Nephron progenitor cell (in vitro differentiated cells): ENCODE data around the gene CD63.

ENCODE experiments used
- DNase-seq: peaks from one replicate; pipeline ENCODE4 v3.0.0; 2021
- H3K27ac Mint-ChIP-seq: 2 replicates; pipeline ENCODE4 v1.8.0; 2021; ENCODE audit warnings: mild to moderate bottlenecking, moderate library complexity, mixed read lengths
- H3K27me3 Mint-ChIP-seq: 2 replicates; pipeline ENCODE4 v1.8.0; 2021; ENCODE audit warnings: mild to moderate bottlenecking, low read depth, mixed read lengths; ENCODE audit not compliant: poor library complexity
- H3K36me3 Mint-ChIP-seq: 2 replicates; pipeline ENCODE4 v1.8.0; 2021; ENCODE audit warnings: low read depth, mixed read lengths
- H3K4me1 Mint-ChIP-seq: 2 replicates; pipeline ENCODE4 v1.8.0; 2021; ENCODE audit warnings: mixed read lengths
- H3K4me3 Mint-ChIP-seq: 2 replicates; pipeline ENCODE4 v1.8.0; 2021; ENCODE audit warnings: mild to moderate bottlenecking, moderate library complexity, mixed read lengths
- H3K9me3 Mint-ChIP-seq: 2 replicates; pipeline ENCODE4 v1.8.0; 2021; ENCODE audit warnings: mild to moderate bottlenecking, moderate library complexity, mixed read lengths
- CTCF ChIP-seq: fragments of 200-600 bp; sonication (generic); IDR thresholded peaks from 2 replicates; pipeline ENCODE4 v1.5.0; 2021; ENCODE audit warnings: antibody characterized with exemption

CD63 gene

GRCh38 chr12:55742719-55743405 is 14.1 kb upstream of the CD63 start, which contains the start of gene GDF11:
GDF11 (plus strand) TSS chr12:55743122; CDS start chr12:55743317, 195 bp downstream.
- Mint-ChIP-seq H3K36me3 (peaks cover 9% of the 10 kb centered on the region), H3K4me3 (peak within 1 kb of the TSS; percentile 97), H3K27ac (peak within 1 kb of the TSS; percentile 99), H3K9me3 (no peaks in the 10 kb centered on the region), H3K4me1 (peaks cover 66% of the 10 kb centered on the region), H3K27me3 (peaks cover 3% of the 10 kb centered on the region)
- peak; percentile 84 for DNase-seq
- no peak for TF ChIP-seq CTCF

DNA sequence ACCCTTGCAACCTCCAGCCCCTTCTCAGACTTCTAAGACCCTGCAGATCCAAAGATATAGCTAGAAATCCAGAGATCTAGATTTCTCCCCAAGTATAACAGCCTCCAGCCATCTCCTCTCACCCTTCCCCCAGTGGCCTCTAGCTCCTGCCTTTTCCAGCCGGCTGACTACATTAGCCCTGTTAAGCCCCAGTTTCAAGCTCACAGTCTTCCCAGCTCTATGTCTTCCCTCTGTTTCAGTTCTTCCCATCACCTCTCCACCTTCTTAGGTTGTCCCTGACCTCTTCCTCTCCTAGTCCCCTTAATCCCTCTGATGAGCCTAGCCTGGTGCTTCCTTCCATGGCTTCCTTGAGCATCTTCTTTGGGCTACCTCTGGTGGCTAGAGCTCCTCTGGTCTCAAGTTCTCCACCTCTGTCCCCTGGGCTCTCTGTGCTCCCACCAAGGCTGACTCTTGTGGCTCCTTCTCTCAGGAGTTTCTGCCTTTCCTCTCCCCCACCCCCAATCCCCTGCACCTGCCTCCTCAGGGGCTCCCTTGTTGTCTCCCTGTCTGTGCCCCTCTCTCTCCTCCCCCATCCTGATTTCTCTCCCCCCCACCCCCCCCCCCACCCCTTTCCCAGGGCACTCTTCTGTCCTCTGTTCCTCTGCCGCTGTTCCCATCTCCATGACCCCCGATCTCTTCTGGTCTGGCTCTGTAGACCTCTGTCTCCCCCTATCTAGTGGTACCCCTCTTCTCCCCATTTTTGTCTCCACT is 13.3 kb upstream of the CD63 start:
- H3K36me3 Mint-ChIP-seq, result peaks cover 1% of the 10 kb centered on the region
- no peaks in the 10 kb centered on the region for H3K9me3 Mint-ChIP-seq
- no peak for DNase-seq
- TF ChIP-seq CTCF, result no peak
- H3K27ac Mint-ChIP-seq, result peak overlapping the region; percentile 99
- peaks cover 66% of the 10 kb centered on the region for H3K4me1 Mint-ChIP-seq
- peak overlapping the region; percentile 94 for H3K4me3 Mint-ChIP-seq
- H3K27me3 Mint-ChIP-seq, result peaks cover 3% of the 10 kb centered on the region

GRCh38 chr12:55739025-55739378 is 10.2 kb upstream of the CD63 start:
- peaks cover under 1% of the 10 kb centered on the region for H3K27me3 Mint-ChIP-seq
- H3K9me3 Mint-ChIP-seq, result no peaks in the 10 kb centered on the region
- peaks cover 61% of the 10 kb centered on the region for H3K4me1 Mint-ChIP-seq
- DNase-seq, result no peak
- H3K4me3 Mint-ChIP-seq, result peak overlapping the region; percentile 82
- no peak overlapping the region for H3K27ac Mint-ChIP-seq
- no peak for TF ChIP-seq CTCF
- no peaks in the 10 kb centered on the region for H3K36me3 Mint-ChIP-seq

DNA sequence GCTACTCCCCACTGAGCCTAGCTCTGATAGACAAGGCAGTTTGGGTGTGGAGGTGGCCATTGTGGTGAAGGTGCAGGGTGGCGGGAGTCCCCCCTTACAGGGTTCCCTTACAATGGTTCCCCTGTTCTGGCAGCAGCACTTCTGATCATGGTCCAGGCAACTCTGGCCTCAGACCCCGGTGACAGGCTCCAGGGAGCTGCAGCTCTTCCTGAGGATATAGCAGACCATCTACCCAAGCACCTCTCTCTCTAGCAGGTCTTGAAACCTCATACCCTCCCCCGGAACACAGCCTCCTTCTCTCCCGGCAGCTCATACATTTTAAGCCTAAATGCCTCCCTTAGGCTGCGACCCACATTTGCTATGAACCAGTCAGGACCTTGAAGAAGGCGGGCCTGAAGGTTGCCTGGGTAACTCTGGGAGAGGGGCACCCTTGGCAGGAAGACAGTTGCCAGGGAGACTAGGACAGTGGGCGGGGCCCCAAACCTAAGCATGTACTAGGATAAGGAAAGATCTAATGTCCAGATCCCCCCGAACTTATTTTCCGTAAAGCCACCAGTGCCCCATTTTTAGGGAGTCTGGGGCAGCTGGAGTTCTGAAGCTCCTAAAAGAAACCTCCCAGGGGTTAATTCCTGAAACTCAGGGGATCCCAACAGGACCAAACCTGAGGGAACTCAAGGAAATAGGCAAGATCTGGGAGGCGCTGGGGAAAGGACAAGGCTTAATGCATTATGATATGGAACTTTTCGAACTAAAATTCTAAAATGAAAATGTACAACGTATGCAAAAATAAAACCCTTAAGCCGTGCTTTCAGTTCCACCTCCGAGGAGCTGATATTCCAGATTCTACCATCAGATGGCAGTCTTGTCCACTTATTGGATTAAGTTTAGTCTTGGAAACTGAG is 9.6 kb upstream of the CD63 start:
- DNase-seq, result peak; percentile 83
- Mint-ChIP-seq H3K9me3 (no peaks in the 10 kb centered on the region), H3K4me3 (peak overlapping the region; percentile 82)

More for the DNA sequence above, 9.6 kb upstream of the CD63 start:
- Mint-ChIP-seq H3K27ac (peak overlapping the region; percentile 92), H3K4me1 (peaks cover 61% of the 10 kb centered on the region), H3K27me3 (no peaks in the 10 kb centered on the region), H3K36me3 (no peaks in the 10 kb centered on the region)
- TF ChIP-seq CTCF, result peak; percentile 89
